Cardiac muscle cell (in vitro differentiated cells and primary cell): ENCODE measurements around the gene HEATR1. TPM values are rescaled to one million over a fixed set of nuclear protein-coding genes. Genes with fewer than 3 reads are reported as not detected.

Source experiments
- DNase-seq, 2 donors: peaks; one replicate each; pipeline versions ENCODE4 v3.0.0 to v3.0.0-alpha.2; 2010 to 2017; ENCODE audit warnings: low read depth in 1 of 2, low spot score in 1 of 2
- H3K27ac ChIP-seq: fragments of 200-600 bp; sonication (generic); 2 replicates; pipeline ENCODE4 v1.5.1; 2016
- H3K27me3 ChIP-seq: fragments of 200-600 bp; sonication (generic); 2 replicates; pipeline ENCODE4 v1.6.0; 2016; ENCODE audit warnings: control low read depth
- H3K36me3 ChIP-seq: fragments of 200-600 bp; sonication (generic); 2 replicates; pipeline ENCODE4 v1.5.1; 2016; ENCODE audit warnings: control low read depth
- H3K4me1 ChIP-seq: fragments of 200-600 bp; sonication (generic); 2 replicates; pipeline ENCODE4 v1.8.1; 2017; ENCODE audit warnings: low read depth, mild to moderate bottlenecking, mixed run types
- H3K4me3 ChIP-seq: fragments of 200-600 bp; sonication (generic); 2 replicates; pipeline ENCODE4 v1.5.1; 2016; ENCODE audit warnings: mild to moderate bottlenecking
- H3K9me3 ChIP-seq: fragments of 200-600 bp; sonication (generic); 2 replicates; pipeline ENCODE4 v1.5.1; 2017; ENCODE audit warnings: low read depth, mild to moderate bottlenecking, control low read depth
- CTCF ChIP-seq: IDR thresholded peaks from 2 replicates; pipeline ENCODE4 v1.5.1; 2012; ENCODE audit warnings: low read depth, mild to moderate bottlenecking, low read length
- polyA plus RNA-seq: library from polyadenylated mRNA; unstranded; fragments of >200 nt; fragmentation: Nextera tagmentation; extraction: Ambion mirVana; gene quantifications from 2 replicates; pipeline ENCODE4 v1.2.1, GENCODE V29; 2016
- total RNA-seq: library from RNA; depleted of rRNA; stranded (reverse); fragments of >200 nt; gene quantifications from 2 replicates; pipeline ENCODE4 v1.2.3, GENCODE V29; 2016

HEATR1 gene
- total RNA-seq = 8.2 and 11.9 TPM in 2 replicates
- 6.6 and 13.4 TPM in 2 replicates for polyA plus RNA-seq

- Histone ChIP-seq H3K36me3 (peaks cover 4% of the 10 kb centered on the region), H3K4me1 (peaks cover 15% of the 10 kb centered on the region), H3K27ac (peak within 1 kb of the TSS; percentile 84), H3K4me3 (peak within 1 kb of the TSS; percentile 94), H3K27me3 (no peaks in the 10 kb centered on the region), H3K9me3 (no peaks in the 10 kb centered on the region)
- no peak for TF ChIP-seq CTCF
- peak; percentile 96 to 97 for DNase-seq
Observed at GRCh38 chr1:236603991-236604904, at the start of gene HEATR1. HEATR1 (minus strand) TSS chr1:236604516; CDS start chr1:236604095, 421 bp downstream.

DNA sequence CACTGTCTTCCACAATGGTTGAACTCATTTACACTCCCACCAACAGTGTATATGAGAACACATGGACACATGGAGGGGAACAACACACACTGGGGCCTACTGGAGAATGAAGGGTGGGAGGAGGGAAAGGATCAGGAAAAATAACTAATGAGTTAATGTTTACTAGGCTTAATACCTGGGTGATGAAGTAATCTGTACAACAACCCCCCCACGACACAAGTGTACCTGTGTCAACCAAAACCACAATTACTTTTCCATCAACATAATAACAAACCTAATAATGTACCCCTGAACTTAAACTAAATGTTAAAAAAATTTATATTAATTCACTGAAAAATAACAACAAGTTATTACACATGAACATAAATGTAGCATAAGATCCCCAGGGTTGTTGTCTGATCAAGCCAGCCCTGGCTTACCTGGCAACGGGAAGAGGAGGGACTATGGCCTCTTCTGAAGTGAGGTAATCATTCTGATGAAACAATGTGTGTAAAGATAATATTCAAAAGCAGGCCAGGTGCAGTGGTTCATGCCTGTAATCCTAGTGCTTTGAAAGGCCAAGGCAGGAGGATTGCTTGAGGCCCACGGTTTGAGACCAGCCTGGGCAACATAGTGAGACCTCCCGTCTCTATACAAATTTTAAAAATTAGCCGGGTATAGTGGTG, 40.8 kb upstream of the HEATR1 start:
- Histone ChIP-seq H3K27ac (no peak overlapping the region), H3K4me3 (no peak overlapping the region), H3K9me3 (no peaks in the 10 kb centered on the region), H3K36me3 (no peaks in the 10 kb centered on the region), H3K4me1 (no peaks in the 10 kb centered on the region), H3K27me3 (no peaks in the 10 kb centered on the region)
- DNase-seq = no peak
- no peak for TF ChIP-seq CTCF

DNA sequence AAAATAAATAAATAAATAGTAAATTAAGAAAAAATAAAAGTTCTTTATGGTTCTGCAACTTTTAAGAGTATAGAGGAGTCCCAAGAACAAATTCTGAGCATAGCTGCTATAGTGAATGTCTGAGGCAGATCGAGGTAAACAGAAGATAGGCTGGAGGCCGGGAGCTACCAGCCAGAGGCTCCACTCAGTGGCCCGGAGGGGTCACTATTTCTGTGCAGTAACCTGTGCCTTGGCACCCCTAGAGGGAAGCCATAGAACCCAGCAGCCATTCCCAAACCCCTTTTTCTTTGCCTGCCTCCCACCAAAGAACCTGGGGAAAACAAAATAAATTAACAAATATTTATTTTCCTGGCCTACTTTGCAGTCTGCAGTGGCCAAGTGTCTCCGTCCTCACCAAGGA, 38.4 kb upstream of the HEATR1 start:
- no peak for TF ChIP-seq CTCF
- H3K4me3 ChIP-seq = no peak overlapping the region
- no peaks in the 10 kb centered on the region for H3K27me3 ChIP-seq
- DNase-seq = no peak
- no peaks in the 10 kb centered on the region for H3K9me3 ChIP-seq
- H3K27ac ChIP-seq = no peak overlapping the region
- no peaks in the 10 kb centered on the region for H3K4me1 ChIP-seq
- no peaks in the 10 kb centered on the region for H3K36me3 ChIP-seq

DNA sequence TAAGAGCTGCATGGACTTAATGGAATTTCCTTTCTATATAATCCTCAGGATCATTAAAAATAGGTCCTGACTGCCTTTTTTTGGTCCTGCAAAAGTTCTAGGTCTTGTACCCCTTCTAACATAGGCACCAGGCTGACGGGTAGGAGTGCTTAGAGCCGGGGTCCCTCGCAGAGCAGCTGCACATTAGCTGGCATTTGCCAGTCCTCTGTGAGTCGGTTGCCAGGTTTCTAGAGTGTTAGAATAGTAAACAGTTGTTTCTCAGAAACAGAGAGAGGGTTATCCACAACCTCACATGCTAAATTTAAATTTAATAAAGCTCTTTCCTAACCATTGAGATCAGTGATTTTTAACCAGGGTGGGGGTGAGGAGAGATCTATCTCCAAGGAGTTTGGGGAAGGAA, 35.4 kb upstream of the HEATR1 start:
- no peak for TF ChIP-seq CTCF
- DNase-seq = no peak
- Histone ChIP-seq H3K4me3 (no peak overlapping the region), H3K4me1 (no peaks in the 10 kb centered on the region), H3K27me3 (no peaks in the 10 kb centered on the region), H3K36me3 (no peaks in the 10 kb centered on the region), H3K9me3 (no peaks in the 10 kb centered on the region), H3K27ac (no peak overlapping the region)

GRCh38 chr1:236638945-236639344, 34.6 kb upstream of the HEATR1 start:
- Histone ChIP-seq H3K4me1 (no peaks in the 10 kb centered on the region), H3K27ac (no peak overlapping the region)

More at GRCh38 chr1:236638945-236639344, 34.6 kb upstream of the HEATR1 start:
- no peak for DNase-seq
- Histone ChIP-seq H3K27me3 (no peaks in the 10 kb centered on the region), H3K4me3 (no peak overlapping the region), H3K36me3 (no peaks in the 10 kb centered on the region), H3K9me3 (no peaks in the 10 kb centered on the region)
- TF ChIP-seq CTCF = no peak
